Gastroesophageal sphincter (tissue), 4 donors: ENCODE measurements around the gene PTS. TPM values are rescaled to one million over a fixed set of nuclear protein-coding genes. Genes with fewer than 3 reads are reported as not detected.
A peak's percentile ranks its signal among the peaks of the same experiment; 100 is the strongest.

Experiments used
- ATAC-seq: fragments of 150-250 bp; one replicate; pipeline ENCODE4 v1.9.1; 2016; ENCODE audit warnings: mild to moderate bottlenecking, moderate library complexity
- H3K27ac ChIP-seq, 4 donors: fragments of 200-600 bp; sonication (generic) in 3 of 4; 1 replicate in 3 of 4; 2 replicates in 1 of 4; pipeline ENCODE4 v1.5.1; 2016 to 2019
- H3K27me3 ChIP-seq: fragments of 200-600 bp; sonication (generic); one replicate; pipeline ENCODE4 v1.5.1; 2019
- H3K36me3 ChIP-seq, 2 donors: fragments of 200-600 bp; sonication (generic); one replicate each; pipeline ENCODE4 v1.5.1; 2019; ENCODE audit warnings: control low read depth in 1 of 2
- H3K4me1 ChIP-seq, 3 donors: fragments of 200-600 bp; sonication (generic); 1 replicate in 2 of 3; 2 replicates in 1 of 3; pipeline ENCODE4 v1.5.1; 2016 to 2019; ENCODE audit warnings: control low read depth in 2 of 3
- H3K4me3 ChIP-seq, 2 donors: fragments of 200-600 bp; sonication (generic); one replicate each; pipeline ENCODE4 v1.5.1; 2019; ENCODE audit warnings: mild to moderate bottlenecking in 1 of 2, moderate library complexity in 1 of 2
- H3K9me3 ChIP-seq, 3 donors: fragments of 200-600 bp; sonication (generic); one replicate each; pipeline ENCODE4 v1.5.1; 2017 to 2019; ENCODE audit warnings: control low read depth in 2 of 3
- CTCF ChIP-seq, 4 experiments: fragments of 200-600 bp in 2 of 4; fragments of 450-650 bp in 2 of 4; sonication (generic) in 1 of 4; IDR thresholded peaks; one replicate each; pipeline ENCODE4 v1.5.1; 2017 to 2019; ENCODE audit warnings: antibody characterized with exemption in 4 of 4, mild to moderate bottlenecking in 2 of 4, moderate library complexity in 2 of 4
- EP300 ChIP-seq: sonication (generic); formaldehyde crosslinking; IDR thresholded peaks from one replicate; pipeline ENCODE4 v1.6.1; 2017; ENCODE audit warnings: antibody characterized with exemption, mild to moderate bottlenecking
- POLR2A ChIP-seq, 2 donors: fragments of 450-650 bp; IDR thresholded peaks; one replicate each; pipeline ENCODE4 v1.6.1; 2017; ENCODE audit warnings: antibody characterized with exemption in 2 of 2, mild to moderate bottlenecking in 2 of 2, moderate library complexity in 1 of 2
- POLR2AphosphoS5 ChIP-seq: sonication (generic); formaldehyde crosslinking; IDR thresholded peaks from one replicate; pipeline ENCODE4 v1.6.1; 2017; ENCODE audit warnings: antibody characterized with exemption
- WGBS, 2 donors: methylation state at CpG; one replicate each; pipeline ENCODE4 v1.1.5; 2018; ENCODE audit warnings: low coverage in 1 of 2; 5-methylcytosine and 5-hydroxymethylcytosine counted together
- total RNA-seq, 4 donors: library from RNA; depleted of rRNA; stranded (reverse); fragments of >200 nt; gene quantifications; one replicate each; pipeline ENCODE4 v1.1.0, GENCODE V29; 2016

PTS gene
- total RNA-seq = 10 to 100 TPM; 19.4 to 38.1 (median 23.3) TPM

GRCh38 chr11:112226062-112226830 is at the start of gene PTS:
Gene PTS (plus strand): TSS chr11:112226428. CDS start chr11:112226444, 16 bp downstream.
- no CpG with 5 or more reads among the region's 70 CpGs for WGBS, 2 donors

GRCh38 chr11:112177589-112177988 is 48.6 kb upstream of the PTS start:
- Histone ChIP-seq H3K4me3 (no peak overlapping the region), H3K27ac (no peak overlapping the region), H3K27me3 (no peaks in the 10 kb centered on the region), H3K36me3 (no peaks in the 10 kb centered on the region), H3K9me3 (no peaks in the 10 kb centered on the region), H3K4me1 (peaks cover 2 to 33% (median 4%) of the 10 kb centered on the region in 3 donors)
- ATAC-seq = no peak
- no peak for TF ChIP-seq POLR2AphosphoS5
- no peak for TF ChIP-seq POLR2A (IDR thresholded peaks at IDR 0.05)
- TF ChIP-seq CTCF (IDR thresholded peaks at IDR 0.05) = no peak
- no peak for TF ChIP-seq EP300
- 67% methylated on average over 3 of the region's 4 CpGs; no CpG with 5 or more reads in 1 of the 2 donors for WGBS, 2 donors

More at GRCh38 chr11:112226062-112226830, at the start of gene PTS:
- Histone ChIP-seq H3K36me3 (peaks cover 0 to 28% of the 10 kb centered on the region in 2 donors), H3K4me1 (peaks cover 6 to 34% (median 7%) of the 10 kb centered on the region in 3 donors), H3K27ac (peak within 1 kb of the TSS; percentile 91 to 100 (median 96)), H3K4me3 (peak within 1 kb of the TSS; percentile 61 to 62), H3K9me3 (no peaks in the 10 kb centered on the region), H3K27me3 (no peaks in the 10 kb centered on the region)
- peak; percentile 93 for TF ChIP-seq POLR2AphosphoS5
- TF ChIP-seq CTCF (IDR thresholded peaks at IDR 0.05) = no peak
- no peak for TF ChIP-seq EP300
- peak; percentile 90 to 93 for TF ChIP-seq POLR2A (IDR thresholded peaks at IDR 0.05)
- ATAC-seq = peak; percentile 98

- H3K36me3 ChIP-seq = no peaks in the 10 kb centered on the region
- H3K4me1 ChIP-seq = peaks cover 2 to 33% (median 4%) of the 10 kb centered on the region in 3 donors
- no peak overlapping the region for H3K4me3 ChIP-seq
- ATAC-seq = no peak
- no peaks in the 10 kb centered on the region for H3K9me3 ChIP-seq
- 93 to 100% methylated on average over 1 of the region's 1 CpG for WGBS, 2 donors
- no peak overlapping the region for H3K27ac ChIP-seq
- no peak for TF ChIP-seq EP300
- no peak for TF ChIP-seq POLR2A (IDR thresholded peaks at IDR 0.05)
- TF ChIP-seq CTCF (IDR thresholded peaks at IDR 0.05) = no peak
- TF ChIP-seq POLR2AphosphoS5 = no peak
- H3K27me3 ChIP-seq = no peaks in the 10 kb centered on the region
Observed at GRCh38 chr11:112178428-112178827, 47.8 kb upstream of the PTS start.

- Histone ChIP-seq H3K4me1 (peaks cover 2 to 33% (median 4%) of the 10 kb centered on the region in 3 donors), H3K27me3 (no peaks in the 10 kb centered on the region), H3K4me3 (no peak overlapping the region), H3K9me3 (no peaks in the 10 kb centered on the region), H3K36me3 (no peaks in the 10 kb centered on the region), H3K27ac (no peak overlapping the region)
- TF ChIP-seq POLR2A (IDR thresholded peaks at IDR 0.05) (no peak), EP300 (no peak), POLR2AphosphoS5 (no peak), CTCF (IDR thresholded peaks at IDR 0.05) (no peak)
- WGBS, 2 donors = 70 to 74% methylated on average over 3 of the region's 3 CpGs
- no peak for ATAC-seq
Observed at GRCh38 chr11:112178936-112179335, 47.3 kb upstream of the PTS start.

GRCh38 chr11:112179601-112180000 is 46.6 kb upstream of the PTS start:
- H3K36me3 ChIP-seq = no peaks in the 10 kb centered on the region
- TF ChIP-seq POLR2A (IDR thresholded peaks at IDR 0.05) = no peak
- no peak for TF ChIP-seq POLR2AphosphoS5
- TF ChIP-seq CTCF (IDR thresholded peaks at IDR 0.05) = no peak
- TF ChIP-seq EP300 = no peak
- no peak for ATAC-seq
- H3K27me3 ChIP-seq = no peaks in the 10 kb centered on the region
- no peak overlapping the region for H3K4me3 ChIP-seq
- no peak overlapping the region for H3K27ac ChIP-seq
- H3K9me3 ChIP-seq = no peaks in the 10 kb centered on the region
- peaks cover 2 to 31% (median 4%) of the 10 kb centered on the region in 3 donors for H3K4me1 ChIP-seq
